Measurements from ENCODE around the gene NRL. TPM values are rescaled to one million over a fixed set of nuclear protein-coding genes. Genes with fewer than 3 reads are reported as not detected.

NRL gene
- total RNA-seq, 1 donor from 2014 or later, result 0.54 TPM

DNA sequence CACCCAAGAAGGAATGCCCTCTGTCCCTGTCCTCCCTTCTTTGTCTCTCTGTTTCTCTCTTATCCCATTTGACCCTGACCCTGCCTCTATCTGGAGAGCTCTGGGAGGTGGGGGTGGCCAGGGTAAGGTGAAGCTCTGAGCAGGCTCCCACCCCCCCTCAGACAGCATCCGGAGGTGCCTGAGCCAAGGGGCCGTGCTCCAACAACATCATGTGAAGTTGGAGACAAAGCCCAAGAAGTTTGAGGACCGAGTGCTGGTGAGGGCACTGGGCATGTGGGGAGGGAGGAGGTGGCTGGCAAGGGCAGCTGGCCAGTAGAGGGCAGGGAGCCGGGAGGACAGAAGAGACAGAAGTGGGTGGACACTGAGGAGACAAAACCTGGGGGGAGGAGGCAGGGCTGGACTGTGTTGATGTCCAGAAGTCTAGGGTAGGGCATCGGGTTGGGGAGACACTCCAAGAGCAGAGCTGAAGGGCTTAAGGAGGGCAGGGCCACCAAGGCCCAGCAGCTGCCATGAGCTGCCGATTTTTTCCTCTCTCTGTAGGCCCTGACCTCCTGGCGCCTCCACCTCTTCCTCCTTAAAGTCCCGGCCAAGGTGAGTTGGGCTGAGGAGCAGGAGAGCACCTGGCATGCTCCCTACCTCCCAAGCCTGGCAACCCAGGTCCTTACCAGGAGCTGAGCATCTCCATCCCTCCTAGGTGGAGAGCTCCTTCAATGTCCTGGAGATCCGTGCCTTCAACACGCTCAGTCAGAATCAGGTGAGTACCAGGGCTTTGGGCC is 61.0 kb downstream of the NRL start:
- Histone ChIP-seq H3K27me3 (peaks cover 3% of the 10 kb centered on the region), H3K9me3 (ENCODE audit: low read depth) (no peaks in the 10 kb centered on the region), H3K79me2 (ENCODE audit: low read depth) (no peaks in the 10 kb centered on the region), H4K20me1 (ENCODE audit: low read depth) (no peaks in the 10 kb centered on the region), H3K4me2 (no peak overlapping the region), H2AFZ (replicated peaks) (no peak overlapping the region), H3F3A (ENCODE audit: low read depth) (peaks cover 5% of the 10 kb centered on the region), H3K36me3 (no peaks in the 10 kb centered on the region), H3K4me3 (no peak overlapping the region), H3K4me1 (peaks cover 9% of the 10 kb centered on the region), H3K27ac (no peak overlapping the region), H3K9ac (no peak overlapping the region)
- Mint-ChIP-seq H3K27me3 (ENCODE audit: insufficient read depth, low read depth) (peaks cover 7% of the 10 kb centered on the region), H3K36me3 (no peaks in the 10 kb centered on the region), H3K27ac (no peak overlapping the region), H3K4me3 (peak overlapping the region; percentile 81), H3K4me1 (peaks cover 16% of the 10 kb centered on the region), H3K9me3 (no peaks in the 10 kb centered on the region)
- TF ChIP-seq EZH2 (IDR thresholded peaks at IDR 0.05) (no peak), EZH2phosphoT487 (IDR thresholded peaks at IDR 0.05) (no peak)
- TF ChIP-seq, protein P1, sequence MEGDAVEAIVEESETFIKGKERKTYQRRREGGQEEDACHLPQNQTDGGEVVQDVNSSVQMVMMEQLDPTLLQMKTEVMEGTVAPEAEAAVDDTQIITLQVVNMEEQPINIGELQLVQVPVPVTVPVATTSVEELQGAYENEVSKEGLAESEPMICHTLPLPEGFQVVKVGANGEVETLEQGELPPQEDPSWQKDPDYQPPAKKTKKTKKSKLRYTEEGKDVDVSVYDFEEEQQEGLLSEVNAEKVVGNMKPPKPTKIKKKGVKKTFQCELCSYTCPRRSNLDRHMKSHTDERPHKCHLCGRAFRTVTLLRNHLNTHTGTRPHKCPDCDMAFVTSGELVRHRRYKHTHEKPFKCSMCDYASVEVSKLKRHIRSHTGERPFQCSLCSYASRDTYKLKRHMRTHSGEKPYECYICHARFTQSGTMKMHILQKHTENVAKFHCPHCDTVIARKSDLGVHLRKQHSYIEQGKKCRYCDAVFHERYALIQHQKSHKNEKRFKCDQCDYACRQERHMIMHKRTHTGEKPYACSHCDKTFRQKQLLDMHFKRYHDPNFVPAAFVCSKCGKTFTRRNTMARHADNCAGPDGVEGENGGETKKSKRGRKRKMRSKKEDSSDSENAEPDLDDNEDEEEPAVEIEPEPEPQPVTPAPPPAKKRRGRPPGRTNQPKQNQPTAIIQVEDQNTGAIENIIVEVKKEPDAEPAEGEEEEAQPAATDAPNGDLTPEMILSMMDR (IDR thresholded peaks at IDR 0.05), result no peak
- DNase-seq (ENCODE audit: low spot score), result no peak

DNA sequence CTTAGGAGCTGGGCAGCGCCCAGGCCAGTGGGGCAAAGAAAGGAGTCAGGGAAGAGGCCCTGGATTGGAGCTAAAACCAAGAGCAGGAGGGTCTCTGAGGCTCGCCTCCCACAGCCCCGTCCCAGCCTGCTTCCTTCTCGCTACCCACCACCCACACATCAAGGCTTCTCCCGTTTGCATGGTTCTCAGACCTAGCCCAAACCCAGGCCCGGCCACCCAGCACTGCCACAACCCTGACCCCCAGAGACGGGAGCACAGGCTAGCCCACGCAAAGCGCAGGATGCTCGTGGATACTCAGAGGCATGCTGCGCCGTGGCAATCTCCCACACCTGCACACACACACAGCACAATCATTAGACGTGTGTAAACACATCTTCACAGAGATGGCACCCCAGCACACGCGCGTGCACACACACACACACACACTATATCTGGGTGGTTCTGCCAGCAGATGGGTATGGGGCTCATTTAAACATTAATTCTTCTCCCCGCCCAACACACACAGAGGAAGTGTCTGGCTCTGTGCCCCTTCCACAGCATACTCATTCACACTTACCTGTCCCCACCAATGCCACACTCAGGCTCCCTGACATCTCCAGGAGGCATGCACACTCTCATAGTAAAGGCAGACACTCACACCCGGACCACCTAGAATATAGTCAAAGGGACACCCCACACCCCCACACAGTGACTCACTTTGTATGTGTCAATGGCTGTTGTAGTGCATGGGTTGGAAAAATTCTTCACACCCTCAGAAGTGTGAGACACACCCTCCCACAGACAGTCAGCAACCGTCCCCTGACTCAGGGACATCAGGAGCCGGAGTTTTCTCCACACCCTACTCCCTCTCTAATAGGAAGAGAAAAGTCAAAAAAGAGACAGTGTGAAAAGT is 61.8 kb downstream of the NRL start:
- H3K4me3 Mint-ChIP-seq, result peak overlapping the region; percentile 81

DNA sequence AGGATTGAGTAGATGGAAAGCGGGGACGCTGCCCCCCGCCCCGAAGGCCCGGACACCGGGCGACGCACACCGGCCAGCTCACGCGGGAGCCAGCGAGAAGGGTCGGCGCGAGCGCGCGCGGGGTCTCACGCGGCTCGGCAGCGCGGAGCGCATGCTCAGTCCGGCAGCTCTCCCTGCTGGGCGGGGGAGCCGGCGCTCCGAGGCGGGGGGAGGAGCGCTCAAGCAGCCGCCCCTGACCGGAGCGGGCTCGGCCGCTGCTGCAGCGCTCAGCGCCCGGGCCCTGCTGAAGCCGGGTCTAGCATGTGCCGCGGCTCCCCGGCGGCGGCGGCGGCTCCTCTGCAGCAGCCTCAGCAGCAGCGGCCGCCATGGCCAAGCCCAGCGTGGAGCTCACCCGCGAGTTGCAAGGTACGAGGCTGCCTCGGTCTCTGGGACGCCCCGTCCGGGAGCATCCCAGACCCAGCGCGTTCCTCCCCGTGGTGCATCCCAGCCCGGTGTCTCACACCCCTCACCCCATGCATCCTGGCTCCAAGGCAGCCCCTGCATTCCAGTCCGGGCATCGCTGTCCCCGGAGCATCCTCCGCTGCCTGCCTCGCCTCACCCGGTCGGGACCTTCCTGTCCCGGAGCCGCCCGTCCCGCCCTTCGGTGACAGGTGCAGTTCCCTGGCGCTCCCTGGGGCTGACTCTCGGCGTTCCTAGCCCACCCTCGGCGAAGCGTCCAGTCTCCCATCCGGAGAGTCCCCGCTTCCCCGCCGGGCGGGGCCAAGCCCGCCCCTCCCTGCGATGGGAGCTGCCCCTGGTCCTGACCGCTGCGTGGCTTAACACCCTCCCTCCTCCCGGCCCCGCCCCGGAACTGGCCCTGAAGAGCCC is 62.7 kb downstream of the NRL start, which contains the start of gene CARMIL3:
Gene CARMIL3 (plus strand): TSS at position 221 of the 867 bp plus-strand sequence. CDS start 145 bp downstream, at position 366.
- H3K4me2 ChIP-seq, result peak within 1 kb of the TSS; percentile 99
- H3K4me3 Mint-ChIP-seq, result peak within 1 kb of the TSS; percentile 84
- H3K9ac ChIP-seq, result no peak within 1 kb of the TSS

More for the DNA sequence above, 61.8 kb downstream of the NRL start:
- TF ChIP-seq EZH2phosphoT487 (IDR thresholded peaks at IDR 0.05) (no peak), EZH2 (IDR thresholded peaks at IDR 0.05) (no peak)
- TF ChIP-seq, protein P1 (IDR thresholded peaks at IDR 0.05), result no peak
- Mint-ChIP-seq H3K4me1 (peaks cover 13% of the 10 kb centered on the region), H3K27me3 (ENCODE audit: insufficient read depth, low read depth) (peaks cover 7% of the 10 kb centered on the region), H3K27ac (no peak overlapping the region), H3K36me3 (no peaks in the 10 kb centered on the region), H3K9me3 (no peaks in the 10 kb centered on the region)
- H3K9ac ChIP-seq, result no peak overlapping the region
- peaks cover 5% of the 10 kb centered on the region for H3F3A ChIP-seq (ENCODE audit: low read depth)
- H2AFZ ChIP-seq (replicated peaks), result peak overlapping the region; percentile 99
- DNase-seq (ENCODE audit: low spot score), result no peak
- H3K4me2 ChIP-seq, result peak overlapping the region; percentile 99
- no peaks in the 10 kb centered on the region for H3K9me3 ChIP-seq (ENCODE audit: low read depth)
- H3K4me3 ChIP-seq, result peak overlapping the region; percentile 77
- H4K20me1 ChIP-seq (ENCODE audit: low read depth), result no peaks in the 10 kb centered on the region
- H3K4me1 ChIP-seq, result peaks cover 6% of the 10 kb centered on the region
- no peaks in the 10 kb centered on the region for H3K36me3 ChIP-seq
- H3K27ac ChIP-seq, result no peak overlapping the region
- H3K79me2 ChIP-seq (ENCODE audit: low read depth), result no peaks in the 10 kb centered on the region
- peaks cover 3% of the 10 kb centered on the region for H3K27me3 ChIP-seq

More for the DNA sequence above, 62.7 kb downstream of the NRL start, which contains the start of gene CARMIL3:
- no peaks in the 10 kb centered on the region for H3K9me3 ChIP-seq (ENCODE audit: low read depth)
- Mint-ChIP-seq H3K9me3 (no peaks in the 10 kb centered on the region), H3K4me1 (peaks cover 13% of the 10 kb centered on the region), H3K27ac (peak within 1 kb of the TSS; percentile 48), H3K27me3 (ENCODE audit: insufficient read depth, low read depth) (peaks cover 7% of the 10 kb centered on the region), H3K36me3 (no peaks in the 10 kb centered on the region)
- peaks cover 3% of the 10 kb centered on the region for H3K27me3 ChIP-seq
- peak within 1 kb of the TSS; percentile 99 for H2AFZ ChIP-seq (replicated peaks)
- no peak for TF ChIP-seq EZH2 (IDR thresholded peaks at IDR 0.05)
- TF ChIP-seq EZH2phosphoT487 (IDR thresholded peaks at IDR 0.05), result no peak
- TF ChIP-seq, protein P1 (IDR thresholded peaks at IDR 0.05), result no peak
- no peaks in the 10 kb centered on the region for H3K36me3 ChIP-seq
- H4K20me1 ChIP-seq (ENCODE audit: low read depth), result no peaks in the 10 kb centered on the region
- H3K27ac ChIP-seq, result no peak within 1 kb of the TSS
- H3K4me3 ChIP-seq, result peak within 1 kb of the TSS; percentile 77
- H3K4me1 ChIP-seq, result peaks cover 6% of the 10 kb centered on the region
- H3K79me2 ChIP-seq (ENCODE audit: low read depth), result no peaks in the 10 kb centered on the region
- peak; percentile 91 for DNase-seq (ENCODE audit: low spot score)
- H3F3A ChIP-seq (ENCODE audit: low read depth), result peaks cover 5% of the 10 kb centered on the region
